Neural progenitor cell (in vitro differentiated cells): ENCODE results near the gene KCNC3.
"Not testable (repeated sequence)": the region's sequence is repeated elsewhere in the genome, so short reads cannot be mapped to it uniquely, and the experiment has no call there.

ENCODE experiments used
- CTCF ChIP-seq: fragments of 200-600 bp; sonication (generic); IDR thresholded peaks from 2 replicates; pipeline ENCODE4 v1.5.1; 2017; ENCODE audit warnings: antibody characterized with exemption, mild to moderate bottlenecking
- EZH2 ChIP-seq: fragments of 200-600 bp; sonication (generic); IDR thresholded peaks from 2 replicates; pipeline ENCODE4 v1.6.1; 2017; ENCODE audit warnings: antibody characterized with exemption, mild to moderate bottlenecking, moderate library complexity
- EZH2phosphoT487 ChIP-seq: fragments of 200-600 bp; sonication (generic); IDR thresholded peaks from 2 replicates; pipeline ENCODE4 v1.6.1; 2017; ENCODE audit warnings: antibody characterized with exemption

GRCh38 chr19:50353487-50353880 is 24.3 kb upstream of the KCNC3 start:
- not testable (repeated sequence) for TF ChIP-seq CTCF, EZH2, EZH2phosphoT487
